ENCODE results near the gene WDR13.
A peak's percentile ranks its signal among the peaks of the same experiment; 100 is the strongest.
"Not testable (repeated sequence)": the region's sequence is repeated elsewhere in the genome, so short reads cannot be mapped to it uniquely, and the experiment has no call there.

The WDR13 gene

DNA sequence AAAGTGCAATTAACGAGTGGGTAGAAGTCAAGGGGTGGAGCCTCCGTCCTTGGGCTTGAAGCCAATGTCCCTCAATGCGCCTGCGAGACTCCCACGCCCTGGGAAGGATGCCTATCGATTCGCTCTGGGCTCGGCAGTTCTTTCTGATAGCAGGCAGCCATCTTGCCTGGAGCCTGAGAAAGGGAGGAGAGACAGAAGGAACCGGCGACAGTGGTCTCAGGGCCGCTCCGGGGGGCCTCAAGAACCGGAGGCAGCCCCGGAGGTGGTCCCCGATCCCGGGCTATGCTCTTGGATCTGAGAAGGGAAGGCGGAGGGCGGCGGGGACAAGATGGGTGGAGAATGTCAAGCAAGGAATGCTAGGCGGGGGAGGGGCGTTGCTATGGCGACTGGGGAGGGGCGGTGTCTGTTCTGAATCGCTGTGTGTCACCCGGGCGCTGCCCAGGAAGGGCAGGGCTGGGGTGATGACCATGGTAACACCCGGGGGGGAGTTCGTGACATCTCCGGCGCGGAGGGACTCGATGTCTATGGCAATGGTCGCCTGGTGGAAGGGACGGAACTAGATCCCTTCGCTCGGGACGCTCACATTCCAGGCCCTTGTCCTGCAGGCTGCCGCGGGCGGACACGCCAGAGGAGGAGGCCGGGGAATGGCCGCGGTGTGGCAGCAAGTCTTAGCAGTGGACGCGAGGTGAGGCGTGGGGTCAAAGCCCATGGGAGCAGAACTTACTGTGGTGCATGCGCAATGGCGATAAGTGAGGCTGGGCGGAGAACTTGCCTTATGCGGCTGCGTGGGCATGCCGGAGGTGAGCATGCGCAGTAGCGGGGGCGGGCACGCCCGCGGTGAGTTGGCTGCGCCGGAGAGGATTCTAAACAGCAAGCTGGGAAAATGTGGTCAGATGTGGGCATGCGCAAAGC is at the start of gene WDR13:
WDR13 (plus strand) TSS at position 140 of the 912 bp plus-strand sequence; CDS start at position 645, 505 bp downstream.
- DNase-seq (ENCODE audit: low read depth): peak; percentile 82

- DNase-seq (ENCODE audit: low read depth): no peak
These were observed 48.4 kb upstream of the WDR13 start for GRCh38 chrX:48548871-48549270.

GRCh38 chrX:48555731-48556325 is 41.5 kb upstream of the WDR13 start:
- DNase-seq (ENCODE audit: low read depth): not testable (repeated sequence)

GRCh38 chrX:48558271-48558670 is 39.0 kb upstream of the WDR13 start:
- DNase-seq (ENCODE audit: low read depth): no peak

DNA sequence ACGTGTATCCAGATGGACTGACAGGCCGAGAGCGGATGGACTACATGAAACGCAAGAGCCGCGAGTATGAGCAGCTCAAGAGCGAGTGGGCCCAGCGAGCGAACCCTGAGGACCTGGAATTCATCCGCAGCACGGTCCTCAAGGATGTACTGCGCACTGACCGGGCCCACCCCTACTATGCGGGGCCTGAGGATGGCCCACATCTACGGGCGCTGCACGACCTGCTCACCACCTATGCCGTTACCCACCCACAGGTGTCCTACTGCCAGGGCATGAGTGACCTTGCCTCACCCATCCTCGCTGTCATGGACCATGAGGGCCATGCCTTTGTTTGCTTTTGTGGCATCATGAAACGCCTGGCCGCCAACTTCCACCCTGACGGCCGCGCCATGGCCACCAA is 37.7 kb upstream of the WDR13 start:
- DNase-seq (ENCODE audit: low read depth): no peak

DNA sequence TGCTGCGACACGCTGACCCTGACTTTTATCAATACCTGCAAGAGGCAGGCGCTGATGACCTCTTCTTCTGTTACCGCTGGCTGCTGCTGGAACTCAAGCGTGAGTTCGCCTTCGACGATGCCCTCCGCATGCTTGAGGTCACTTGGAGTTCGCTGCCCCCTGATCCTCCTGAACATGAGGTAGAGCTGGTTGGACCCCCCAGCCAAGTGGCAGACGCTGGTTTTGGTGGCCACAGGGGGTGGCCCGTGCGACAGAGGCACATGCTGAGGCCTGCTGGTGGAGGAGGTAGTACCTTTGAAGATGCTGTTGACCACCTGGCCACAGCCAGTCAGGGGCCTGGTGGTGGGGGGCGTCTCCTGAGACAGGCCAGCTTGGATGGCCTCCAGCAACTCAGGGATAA is 37.2 kb upstream of the WDR13 start:
- DNase-seq (ENCODE audit: low read depth): no peak

DNA sequence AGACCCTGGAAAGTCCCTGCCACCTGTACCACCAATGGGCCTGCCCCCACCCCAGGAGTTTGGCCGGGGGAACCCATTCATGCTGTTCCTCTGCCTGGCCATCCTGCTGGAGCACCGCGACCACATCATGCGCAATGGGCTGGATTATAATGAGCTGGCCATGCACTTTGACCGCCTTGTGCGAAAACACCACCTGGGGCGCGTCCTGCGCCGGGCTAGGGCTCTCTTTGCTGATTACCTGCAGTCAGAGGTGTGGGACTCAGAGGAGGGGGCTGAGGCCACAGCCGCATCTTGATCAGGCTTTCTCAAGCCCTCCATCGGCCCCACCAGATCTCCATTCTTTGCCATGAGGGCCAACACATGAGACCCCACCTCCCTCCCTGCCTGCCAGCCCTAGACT is 36.6 kb upstream of the WDR13 start:
- no peak for DNase-seq (ENCODE audit: low read depth)

DNA sequence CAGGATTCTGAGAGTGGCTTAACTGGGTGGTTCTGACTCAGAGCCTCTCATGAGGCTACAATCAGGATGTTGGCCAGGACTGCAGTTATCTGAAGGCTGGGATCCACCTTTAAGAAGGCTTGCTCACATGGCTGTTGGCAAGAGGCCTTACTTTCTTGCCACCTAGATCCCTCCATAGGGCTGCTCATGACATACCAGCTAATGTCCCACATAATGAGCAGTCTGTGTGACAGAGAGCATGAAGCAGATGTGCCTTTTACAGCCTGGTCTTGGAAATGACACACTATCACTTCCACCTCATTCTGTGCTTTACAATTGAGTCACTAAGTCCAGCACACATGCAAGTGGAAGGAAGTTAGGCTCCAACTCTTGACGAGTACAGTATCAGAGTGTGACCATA is 27.3 kb upstream of the WDR13 start:
- no peak for DNase-seq (ENCODE audit: low read depth)

DNA sequence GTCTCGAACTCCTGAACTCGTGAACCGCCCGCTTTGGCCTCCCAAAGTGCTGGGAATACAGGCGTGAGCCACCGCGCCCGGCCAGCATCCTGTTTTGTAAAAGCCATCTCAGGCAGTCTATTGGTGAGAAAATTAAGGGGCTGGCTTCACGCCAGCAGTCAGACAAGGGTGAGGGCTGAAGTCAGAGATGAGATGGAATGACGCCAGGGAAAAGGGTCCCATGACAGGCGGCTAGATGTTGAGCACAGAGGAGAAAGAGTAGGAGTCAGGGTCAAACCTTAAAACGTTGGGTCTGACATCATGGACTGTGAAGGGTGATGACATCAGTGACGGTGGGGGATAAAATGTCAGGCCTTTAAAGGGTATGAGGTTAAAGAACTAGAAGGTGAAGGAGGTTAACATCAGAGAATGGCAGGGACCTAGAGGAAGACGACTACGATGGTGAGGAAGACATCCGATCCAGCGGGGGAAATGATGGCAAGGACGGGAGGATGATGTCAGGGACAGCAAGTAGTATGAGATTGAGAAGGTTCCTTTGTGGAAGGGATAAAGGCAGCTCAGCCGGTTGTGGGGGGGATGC is 23.5 kb upstream of the WDR13 start:
- DNase-seq (ENCODE audit: low read depth): no peak

DNA sequence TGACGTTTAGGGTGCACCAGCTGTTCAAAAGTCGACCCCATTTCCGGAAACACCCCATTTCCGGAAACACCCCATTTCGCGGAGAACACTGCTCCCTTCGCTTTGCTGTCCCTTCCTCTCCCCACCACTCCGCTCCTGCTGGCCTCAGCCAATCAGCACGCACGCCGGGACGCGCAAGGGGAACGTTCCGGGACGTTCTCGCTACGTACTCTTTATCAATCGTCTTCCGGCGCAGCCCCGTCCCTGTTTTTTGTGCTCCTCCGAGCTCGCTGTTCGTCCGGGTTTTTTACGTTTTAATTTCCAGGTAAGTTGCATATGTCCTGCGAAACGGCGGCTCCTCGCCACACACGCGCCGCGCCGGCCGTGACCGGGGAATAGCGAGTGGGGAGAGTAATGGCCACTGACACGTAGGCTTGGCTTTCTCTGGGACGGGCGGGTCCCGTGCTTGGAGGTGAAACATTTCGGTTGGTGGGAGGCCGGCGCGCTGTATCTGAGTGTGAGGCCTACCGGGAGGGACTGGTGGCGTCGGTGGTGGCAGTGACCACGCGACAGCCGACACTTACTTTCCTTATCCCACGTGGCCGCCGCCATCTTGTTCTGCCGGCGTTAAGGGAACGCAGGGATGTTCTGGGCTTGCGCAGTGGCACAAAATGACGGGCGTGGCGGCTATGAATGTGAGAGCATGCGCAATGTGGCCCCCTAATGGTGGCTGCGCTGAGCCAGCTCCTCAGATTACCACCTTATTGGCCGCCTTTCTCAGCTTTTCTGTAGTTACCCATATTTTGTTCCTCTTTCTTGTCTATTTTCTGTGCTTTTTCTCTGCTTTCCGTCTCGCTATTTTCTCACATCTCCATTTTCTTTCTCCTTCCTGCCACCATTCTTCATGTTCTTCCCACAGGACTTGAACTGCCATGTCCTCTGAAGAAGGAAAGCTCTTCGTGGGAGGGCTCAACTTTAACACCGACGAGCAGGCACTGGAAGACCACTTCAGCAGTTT is 22.7 kb upstream of the WDR13 start, which contains the start of gene RBM3:
RBM3 (plus strand) TSS at position 215 of the 997 bp plus-strand sequence; CDS start at position 912, 697 bp downstream.
- DNase-seq (ENCODE audit: low read depth): peak; percentile 86

- no peak for DNase-seq (ENCODE audit: low read depth)
These were observed 21.6 kb upstream of the WDR13 start for GRCh38 chrX:48575642-48576041.

GRCh38 chrX:48576108-48576507 is 21.2 kb upstream of the WDR13 start:
- no peak for DNase-seq (ENCODE audit: low read depth)

DNA sequence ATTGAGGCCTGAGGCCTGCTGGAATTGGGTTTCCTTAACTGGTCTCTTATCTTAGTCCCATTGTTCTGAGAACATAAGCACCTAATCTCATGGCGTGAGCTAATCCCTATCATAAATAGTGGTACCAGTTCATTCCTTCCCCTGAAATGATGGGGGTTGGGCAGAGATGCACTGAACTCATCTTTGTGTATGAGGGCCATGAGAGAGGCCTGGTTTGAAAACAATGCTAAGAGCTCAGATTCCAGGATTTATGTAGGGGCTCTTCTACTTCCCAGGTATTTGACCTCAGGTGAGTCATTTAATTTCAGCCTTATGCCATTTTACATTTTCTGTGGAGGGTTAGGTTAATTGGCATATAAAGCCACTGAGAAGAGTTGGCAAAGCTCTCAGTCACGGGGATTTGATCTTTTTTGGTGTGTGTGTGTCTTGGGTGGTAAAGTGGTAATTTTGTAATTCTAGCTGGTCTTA is 18.6 kb upstream of the WDR13 start:
- no peak for DNase-seq (ENCODE audit: low read depth)

- no peak for DNase-seq (ENCODE audit: low read depth)
These were observed 18.0 kb upstream of the WDR13 start for GRCh38 chrX:48579259-48579658.

GRCh38 chrX:48580662-48581061 is 16.6 kb upstream of the WDR13 start:
- DNase-seq (ENCODE audit: low read depth): no peak

DNA sequence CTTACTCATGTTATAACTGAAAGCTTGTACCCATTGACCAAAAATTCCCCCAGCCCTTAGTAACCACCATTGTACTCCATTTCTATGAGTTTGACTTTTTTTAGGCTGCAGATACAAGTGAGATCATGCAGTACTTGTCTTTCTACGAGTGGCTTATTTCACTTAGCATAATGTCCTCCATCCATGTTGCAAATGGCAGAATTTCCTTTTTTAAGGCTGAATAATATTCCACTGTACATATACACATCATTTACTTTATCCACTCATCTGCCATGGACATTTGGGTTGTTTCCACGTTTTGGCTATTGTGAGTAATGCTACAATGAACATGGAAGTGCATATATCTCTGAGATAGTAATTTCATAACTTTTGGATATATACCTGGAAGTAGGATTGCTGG is 12.6 kb upstream of the WDR13 start:
- DNase-seq (ENCODE audit: low read depth): no peak

DNA sequence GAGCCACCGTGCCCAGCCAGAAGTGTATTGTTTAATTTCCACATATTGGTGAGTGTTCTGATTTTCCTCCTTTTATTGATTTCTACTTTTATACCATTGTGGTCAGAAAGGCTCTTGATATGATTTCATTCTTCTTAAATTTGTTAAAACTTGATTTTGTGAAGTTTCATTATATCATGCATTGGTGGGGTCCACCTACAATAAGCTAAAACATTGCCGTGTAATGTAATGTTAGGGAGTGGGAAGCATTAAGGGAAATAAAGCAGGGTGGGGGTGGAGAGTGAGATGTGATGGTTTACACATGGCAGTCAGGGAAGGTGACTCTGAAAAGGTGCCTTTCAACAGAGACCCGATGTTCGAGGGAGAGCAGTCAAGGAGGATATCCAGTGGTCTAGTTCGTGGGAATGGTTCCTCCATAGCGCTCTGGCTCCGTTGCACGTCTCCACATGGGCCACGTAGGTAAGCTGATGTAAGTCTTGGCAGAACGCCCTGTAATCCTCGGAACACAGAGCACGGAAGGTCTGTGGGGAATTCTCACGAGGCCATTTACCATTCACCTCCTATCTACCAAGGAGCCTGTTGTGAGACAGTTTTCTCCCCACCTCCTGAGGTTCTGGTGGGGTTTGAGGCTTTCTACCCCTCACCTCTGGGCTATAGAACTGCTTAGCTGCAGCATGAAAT is 7.7 kb upstream of the WDR13 start:
- DNase-seq (ENCODE audit: low read depth): no peak

DNA sequence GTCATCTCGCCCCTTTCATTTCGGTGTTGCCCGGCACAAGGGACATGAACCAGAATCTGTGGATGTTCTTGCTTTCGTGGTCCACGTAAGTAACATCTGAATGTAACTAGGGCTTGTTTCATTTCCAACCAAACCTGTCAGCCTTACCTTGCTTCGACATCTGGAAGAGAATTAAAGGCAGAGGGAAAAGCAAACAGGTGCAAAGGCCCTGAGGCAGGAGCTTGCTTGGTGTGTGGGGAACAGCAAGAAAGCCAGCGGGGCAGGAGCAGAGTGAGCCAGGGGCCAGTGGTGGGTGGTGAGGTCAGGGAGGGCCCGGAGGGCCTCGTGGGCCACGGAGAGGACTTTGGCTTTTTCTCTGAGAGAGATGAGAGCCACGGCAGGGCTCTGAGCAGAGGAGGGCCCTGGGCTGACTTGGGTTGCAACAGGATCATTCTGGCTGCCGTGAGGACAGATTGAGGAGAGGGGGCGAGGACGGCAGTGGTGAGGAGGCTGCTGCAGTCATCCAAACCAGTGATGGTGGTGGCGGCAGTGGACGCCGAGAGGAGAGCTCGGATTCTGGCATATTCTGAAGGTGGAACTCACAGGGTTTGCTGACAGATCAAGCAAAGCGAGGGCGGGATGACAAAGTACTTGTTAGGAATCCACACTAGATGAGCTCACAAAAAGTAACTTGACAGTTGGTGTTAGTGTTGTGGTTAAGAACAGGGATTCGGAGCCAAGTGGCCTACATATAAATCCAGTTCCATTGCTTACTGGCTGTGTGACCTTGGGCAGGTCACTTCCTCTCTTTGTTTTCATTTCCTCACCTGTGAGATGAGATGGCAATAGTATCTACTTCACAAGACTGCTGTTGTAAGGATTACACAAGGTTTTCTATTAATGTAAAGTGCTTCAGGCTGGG is 6.8 kb upstream of the WDR13 start:
- no peak for DNase-seq (ENCODE audit: low read depth)

DNA sequence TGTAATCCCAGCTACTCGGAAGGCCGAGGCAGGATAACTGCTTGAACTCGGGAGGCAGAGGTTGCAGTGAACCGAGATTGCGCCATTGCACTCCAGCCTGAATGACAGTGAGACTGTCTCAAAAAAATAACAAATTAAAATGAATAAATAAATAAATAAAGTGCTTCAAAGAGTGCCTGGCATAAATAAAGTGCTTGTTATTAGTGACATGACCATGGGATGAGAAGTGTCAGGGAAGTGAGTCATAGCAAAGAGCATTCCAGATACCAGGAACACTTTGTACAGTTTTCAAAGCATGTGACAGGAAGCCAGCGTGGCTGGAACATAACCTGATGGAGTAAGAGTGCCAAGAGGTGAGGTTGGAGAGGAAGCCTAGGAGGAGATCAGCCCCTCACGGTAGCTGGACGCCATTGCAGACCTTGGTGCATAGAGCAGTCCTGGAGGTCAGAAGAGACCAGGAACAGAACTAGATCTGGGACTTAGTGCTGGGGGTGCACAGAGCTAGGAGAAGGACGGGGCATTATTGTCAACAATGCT is 6.0 kb upstream of the WDR13 start:
- no peak for DNase-seq (ENCODE audit: low read depth)

GRCh38 chrX:48592971-48593370 is 4.3 kb upstream of the WDR13 start:
- no peak for DNase-seq (ENCODE audit: low read depth)

Data from activated T-cell treated with anti-CD3 and anti-CD28 coated beads for 48 hours (primary cell).